ENCODE measurements around the gene MADD. TPM values are rescaled to one million over a fixed set of nuclear protein-coding genes. Genes with fewer than 3 reads are reported as not detected.

Gene MADD
- total RNA-seq, 1 experiment from 2014 or later = 41.0 TPM

DNA sequence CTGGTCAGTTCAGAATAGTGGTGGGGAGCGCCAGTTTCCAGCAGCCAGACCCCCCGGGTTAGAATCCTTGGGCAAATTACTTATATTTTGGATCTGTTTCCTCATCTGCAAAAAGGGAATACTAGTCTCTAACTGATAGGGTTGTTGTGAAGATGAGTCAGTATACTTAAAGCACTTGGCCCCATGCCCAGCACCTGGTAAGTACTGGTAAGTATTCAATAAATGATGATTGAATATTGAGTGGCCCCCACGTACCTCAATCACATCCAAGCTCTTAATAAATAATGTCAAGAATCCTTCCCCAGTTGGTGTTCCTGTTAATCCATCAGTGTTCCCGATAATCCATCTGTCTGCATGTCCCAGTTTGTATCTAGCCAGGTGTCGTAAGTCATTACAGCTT lies 33.5 kb upstream of the MADD start:
- H2AFZ ChIP-seq (ENCODE audit: low read length) = no peak overlapping the region
- H3K18ac ChIP-seq (ENCODE audit: insufficient read length, low read depth, low read length) = no peak overlapping the region
- H3K23ac ChIP-seq (ENCODE audit: insufficient read length, low read depth, low read length) = no peak overlapping the region
- H3T11ph ChIP-seq (ENCODE audit: low read length) = no peak overlapping the region
- H4K91ac ChIP-seq (ENCODE audit: insufficient read length, low read depth, low read length) = no peak overlapping the region
- no CpG with 5 or more reads among the region's 5 CpGs for WGBS (ENCODE audit: extremely low coverage, insufficient read length, low lambda C conversion rate)
- H3K79me2 ChIP-seq (ENCODE audit: insufficient read depth, low read length) = no peaks in the 10 kb centered on the region
- TF ChIP-seq, protein P1, sequence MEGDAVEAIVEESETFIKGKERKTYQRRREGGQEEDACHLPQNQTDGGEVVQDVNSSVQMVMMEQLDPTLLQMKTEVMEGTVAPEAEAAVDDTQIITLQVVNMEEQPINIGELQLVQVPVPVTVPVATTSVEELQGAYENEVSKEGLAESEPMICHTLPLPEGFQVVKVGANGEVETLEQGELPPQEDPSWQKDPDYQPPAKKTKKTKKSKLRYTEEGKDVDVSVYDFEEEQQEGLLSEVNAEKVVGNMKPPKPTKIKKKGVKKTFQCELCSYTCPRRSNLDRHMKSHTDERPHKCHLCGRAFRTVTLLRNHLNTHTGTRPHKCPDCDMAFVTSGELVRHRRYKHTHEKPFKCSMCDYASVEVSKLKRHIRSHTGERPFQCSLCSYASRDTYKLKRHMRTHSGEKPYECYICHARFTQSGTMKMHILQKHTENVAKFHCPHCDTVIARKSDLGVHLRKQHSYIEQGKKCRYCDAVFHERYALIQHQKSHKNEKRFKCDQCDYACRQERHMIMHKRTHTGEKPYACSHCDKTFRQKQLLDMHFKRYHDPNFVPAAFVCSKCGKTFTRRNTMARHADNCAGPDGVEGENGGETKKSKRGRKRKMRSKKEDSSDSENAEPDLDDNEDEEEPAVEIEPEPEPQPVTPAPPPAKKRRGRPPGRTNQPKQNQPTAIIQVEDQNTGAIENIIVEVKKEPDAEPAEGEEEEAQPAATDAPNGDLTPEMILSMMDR (conservative IDR thresholded peaks at IDR 0.05) = no peak
- no peaks in the 10 kb centered on the region for H3K79me1 ChIP-seq (ENCODE audit: insufficient read depth, low read depth, low read length, poor library complexity, severe bottlenecking)
- no peak overlapping the region for H3K27ac ChIP-seq (ENCODE audit: insufficient read length, low read depth, low read length)
- no peak overlapping the region for H2BK15ac ChIP-seq (ENCODE audit: low read depth, low read length)
- H3K27me3 Mint-ChIP-seq (ENCODE audit: low read depth) = no peaks in the 10 kb centered on the region
- no peak overlapping the region for H2BK20ac ChIP-seq (ENCODE audit: low read depth, low read length, poor library complexity, severe bottlenecking)
- H2BK12ac ChIP-seq (ENCODE audit: insufficient read length, low read depth, low read length) = no peak overlapping the region
- H3K27ac Mint-ChIP-seq = peak overlapping the region in 1 of 3 experiments; percentile 8; a peak in 2 of 7 replicates
- H3K4me1 ChIP-seq (ENCODE audit: insufficient read depth, low read length) = no peaks in the 10 kb centered on the region
- H2BK120ac ChIP-seq (ENCODE audit: low read depth, low read length, poor library complexity, severe bottlenecking) = no peak overlapping the region
- DNase-seq = no peak
- no peaks in the 10 kb centered on the region for H3K9me3 Mint-ChIP-seq
- no peak overlapping the region for H3K9ac ChIP-seq (ENCODE audit: extremely low read depth, insufficient read length, low read length)
- H3K23me2 ChIP-seq (ENCODE audit: insufficient read length, low read depth, low read length, poor library complexity, severe bottlenecking) = no peaks in the 10 kb centered on the region
- H3K56ac ChIP-seq (ENCODE audit: insufficient read length, low read depth, low read length) = no peak overlapping the region
- H3K36me3 Mint-ChIP-seq (ENCODE audit: insufficient read depth in 1 of 3, low read depth in 3 of 3) = peaks cover 3 to 70% (median 56%) of the 10 kb centered on the region in 3 experiments; a peak in 5 of 7 replicates
- no peak overlapping the region for H3K14ac ChIP-seq (ENCODE audit: insufficient read depth, low read length)
- H3K4me2 ChIP-seq (ENCODE audit: insufficient read depth, insufficient read length, low read length) = no peak overlapping the region
- H3K27me3 ChIP-seq (ENCODE audit: insufficient read depth, low read length) = no peaks in the 10 kb centered on the region
- no peaks in the 10 kb centered on the region for H4K20me1 ChIP-seq (ENCODE audit: control insufficient read depth, insufficient read depth, insufficient read length)
- H3K4ac ChIP-seq (ENCODE audit: low read depth, low read length) = no peak overlapping the region
- no peak overlapping the region for H2BK5ac ChIP-seq (ENCODE audit: insufficient read length, low read length)
- H4K5ac ChIP-seq (ENCODE audit: insufficient read length, low read depth, low read length) = no peak overlapping the region
- no peak overlapping the region for H3K4me3 Mint-ChIP-seq
- H4K8ac ChIP-seq (replicated peaks; ENCODE audit: insufficient read length, low read depth, low read length) = no peak overlapping the region
- H3K9me3 ChIP-seq (ENCODE audit: control insufficient read depth, low read depth, low read length) = no peaks in the 10 kb centered on the region
- H2AK5ac ChIP-seq (ENCODE audit: insufficient read length, low read length) = no peak overlapping the region
- H3K4me1 Mint-ChIP-seq = peaks cover 0 to 9% of the 10 kb centered on the region in 2 experiments; a peak in 3 of 4 replicates
